ENCODE data around the gene B3GALT5. TPM values are rescaled to one million over a fixed set of nuclear protein-coding genes. Genes with fewer than 3 reads are reported as not detected.

B3GALT5 gene
- total RNA-seq, 4 donors from 2014 or later: under 0.01 TPM; not detected in 3

DNA sequence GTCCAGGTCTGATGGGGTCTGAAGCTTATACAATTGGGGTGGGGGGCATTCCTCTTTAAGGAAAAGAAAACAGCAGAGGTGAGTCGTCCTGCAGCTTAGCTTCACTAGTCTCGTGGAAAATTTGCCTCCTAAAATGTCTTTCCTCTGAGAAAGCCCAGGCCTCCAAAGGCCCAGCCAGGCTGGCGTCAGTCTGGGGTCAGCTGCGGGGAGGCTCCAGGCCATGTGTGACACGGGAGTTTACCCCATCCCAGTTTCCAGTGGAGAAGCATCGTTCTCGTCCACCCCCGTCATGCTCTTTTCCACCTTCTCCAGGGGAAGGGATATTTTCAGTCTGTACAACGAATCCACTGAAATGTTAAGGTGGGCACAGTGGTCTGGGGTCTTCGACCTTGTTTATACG, 42.8 kb downstream of the B3GALT5 start:
- TF ChIP-seq, protein P1, sequence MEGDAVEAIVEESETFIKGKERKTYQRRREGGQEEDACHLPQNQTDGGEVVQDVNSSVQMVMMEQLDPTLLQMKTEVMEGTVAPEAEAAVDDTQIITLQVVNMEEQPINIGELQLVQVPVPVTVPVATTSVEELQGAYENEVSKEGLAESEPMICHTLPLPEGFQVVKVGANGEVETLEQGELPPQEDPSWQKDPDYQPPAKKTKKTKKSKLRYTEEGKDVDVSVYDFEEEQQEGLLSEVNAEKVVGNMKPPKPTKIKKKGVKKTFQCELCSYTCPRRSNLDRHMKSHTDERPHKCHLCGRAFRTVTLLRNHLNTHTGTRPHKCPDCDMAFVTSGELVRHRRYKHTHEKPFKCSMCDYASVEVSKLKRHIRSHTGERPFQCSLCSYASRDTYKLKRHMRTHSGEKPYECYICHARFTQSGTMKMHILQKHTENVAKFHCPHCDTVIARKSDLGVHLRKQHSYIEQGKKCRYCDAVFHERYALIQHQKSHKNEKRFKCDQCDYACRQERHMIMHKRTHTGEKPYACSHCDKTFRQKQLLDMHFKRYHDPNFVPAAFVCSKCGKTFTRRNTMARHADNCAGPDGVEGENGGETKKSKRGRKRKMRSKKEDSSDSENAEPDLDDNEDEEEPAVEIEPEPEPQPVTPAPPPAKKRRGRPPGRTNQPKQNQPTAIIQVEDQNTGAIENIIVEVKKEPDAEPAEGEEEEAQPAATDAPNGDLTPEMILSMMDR (IDR thresholded peaks at IDR 0.05; ENCODE audit: low read depth): no peak

DNA sequence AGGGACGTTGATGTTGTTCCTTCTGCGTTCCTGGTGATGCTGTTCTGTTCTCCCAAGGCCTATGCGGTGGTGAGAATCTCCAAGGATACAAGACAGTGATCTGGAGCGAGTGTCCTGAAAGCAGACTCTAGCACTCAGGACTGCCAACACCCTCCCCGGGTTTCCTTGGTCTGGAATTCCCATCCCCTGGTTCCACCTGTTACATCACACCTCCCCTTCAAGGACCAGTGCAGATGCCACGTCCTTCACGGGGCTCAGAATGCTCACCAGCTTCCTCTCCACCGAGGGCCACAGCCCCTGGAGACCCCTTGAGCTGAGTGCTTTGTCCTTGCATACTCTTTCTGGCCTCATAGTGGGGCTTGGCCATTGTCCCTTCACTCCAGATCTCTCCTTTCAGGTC, 43.5 kb downstream of the B3GALT5 start:
- TF ChIP-seq, protein P1 (IDR thresholded peaks at IDR 0.05; ENCODE audit: low read depth): no peak

DNA sequence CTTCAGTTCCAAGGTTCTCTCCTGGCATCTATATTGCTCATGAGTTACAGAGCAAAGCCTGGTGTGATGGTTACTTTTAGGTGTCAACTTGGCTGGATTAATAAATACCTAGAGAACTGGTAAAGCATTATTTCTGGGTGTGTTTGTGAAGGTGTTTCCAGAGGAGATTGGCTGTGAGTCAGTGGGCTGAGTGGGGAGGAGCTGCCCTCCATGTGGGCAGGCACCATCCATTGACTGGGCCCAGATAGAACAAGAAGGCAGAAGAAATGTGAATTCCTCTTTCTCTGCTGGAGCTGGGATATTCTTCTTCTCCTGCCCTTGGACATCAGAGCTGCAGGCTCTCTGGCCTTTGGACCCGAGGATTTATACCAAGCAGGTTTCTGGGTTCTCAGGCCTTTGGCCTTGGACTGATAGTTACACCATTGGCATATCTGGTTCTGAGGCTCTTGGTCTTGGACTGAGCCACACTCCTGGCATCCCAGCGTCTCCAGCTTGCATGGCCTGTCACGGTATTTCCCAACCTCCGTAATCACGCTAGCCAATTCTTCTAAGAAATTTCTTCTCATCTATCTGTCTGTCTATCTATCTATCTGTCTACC, 44.5 kb downstream of the B3GALT5 start:
- TF ChIP-seq, protein P1 (IDR thresholded peaks at IDR 0.05; ENCODE audit: low read depth): no peak

DNA sequence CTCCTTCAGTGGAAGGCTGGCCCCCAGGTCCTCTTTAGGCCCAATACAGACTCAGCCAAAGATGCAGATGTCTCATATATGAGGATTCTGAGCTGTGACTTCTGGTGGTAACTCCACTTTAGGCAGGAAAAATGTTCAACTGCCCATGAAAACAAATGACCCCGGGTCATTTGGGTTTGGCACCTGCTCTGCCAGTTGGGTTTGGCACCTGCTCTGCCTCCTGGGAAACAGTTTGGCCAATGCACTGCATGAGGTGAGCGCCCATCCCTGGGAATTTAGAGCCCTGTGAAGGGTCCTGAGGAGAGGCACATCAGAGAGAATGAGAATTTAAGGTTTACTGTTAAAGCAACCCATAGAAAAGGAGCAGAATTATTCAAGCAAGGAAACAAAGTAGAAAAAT, 45.3 kb downstream of the B3GALT5 start:
- TF ChIP-seq, protein P1 (IDR thresholded peaks at IDR 0.05; ENCODE audit: low read depth): no peak

DNA sequence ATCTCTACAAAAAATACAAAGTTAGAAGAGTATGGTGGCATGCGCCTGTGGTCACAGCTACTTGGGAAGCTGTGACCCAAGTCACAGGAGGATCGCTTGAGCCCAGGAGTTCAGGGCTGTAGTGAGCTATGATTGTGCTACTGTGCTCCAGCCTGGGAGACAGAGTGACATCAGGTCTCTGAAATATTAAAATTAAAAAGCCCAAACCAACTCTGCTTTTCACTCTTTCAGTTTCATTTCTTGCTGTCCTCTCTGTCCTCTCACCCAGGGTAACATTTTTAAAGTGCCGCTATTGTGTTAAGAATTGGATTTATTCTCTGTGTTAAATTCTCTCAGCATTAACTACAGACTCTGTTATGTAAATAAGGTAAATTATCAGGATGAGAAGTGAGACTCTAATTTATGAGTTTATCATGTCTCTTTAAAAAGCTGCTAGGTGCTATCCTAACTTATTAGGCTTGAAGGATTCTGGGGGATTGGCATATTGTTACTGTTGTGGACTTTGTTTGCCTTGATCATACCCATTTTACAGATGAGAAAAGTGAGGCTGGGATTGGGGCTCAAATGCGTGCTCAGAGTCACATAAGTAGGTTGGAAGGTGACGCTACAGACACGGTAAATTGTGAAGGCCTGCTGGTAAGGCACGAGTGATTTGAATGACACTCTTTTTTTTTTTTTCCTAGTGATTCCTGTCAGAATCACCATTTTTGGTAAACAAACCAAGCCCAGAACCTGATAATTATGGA, 46.5 kb downstream of the B3GALT5 start:
- TF ChIP-seq, protein P1 (IDR thresholded peaks at IDR 0.05; ENCODE audit: low read depth): no peak

DNA sequence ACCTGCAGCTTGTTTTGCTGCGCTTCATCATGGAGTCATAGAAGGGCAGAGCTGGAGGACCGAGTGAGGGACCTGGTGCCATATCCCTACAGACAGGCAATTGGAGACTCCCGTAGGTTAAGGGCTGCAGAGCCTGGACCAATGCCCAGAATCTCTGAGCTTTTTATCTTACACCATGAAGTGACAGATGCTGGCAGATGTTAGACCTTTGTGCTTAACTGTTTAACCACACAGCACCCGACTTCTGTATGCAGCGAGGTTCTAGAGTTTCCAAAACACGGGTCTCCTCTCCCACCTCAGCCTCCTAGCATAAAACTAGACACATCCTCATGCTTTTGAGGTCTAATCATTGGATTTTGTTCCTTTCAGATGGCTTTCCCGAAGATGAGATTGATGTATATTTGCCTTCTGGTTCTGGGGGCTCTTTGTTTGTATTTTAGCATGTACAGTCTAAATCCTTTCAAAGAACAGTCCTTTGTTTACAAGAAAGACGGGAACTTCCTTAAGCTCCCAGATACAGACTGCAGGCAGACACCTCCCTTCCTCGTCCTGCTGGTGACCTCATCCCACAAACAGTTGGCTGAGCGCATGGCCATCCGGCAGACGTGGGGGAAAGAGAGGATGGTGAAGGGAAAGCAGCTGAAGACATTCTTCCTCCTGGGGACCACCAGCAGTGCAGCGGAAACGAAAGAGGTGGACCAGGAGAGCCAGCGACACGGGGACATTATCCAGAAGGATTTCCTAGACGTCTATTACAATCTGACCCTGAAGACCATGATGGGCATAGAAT, 47.6 kb downstream of the B3GALT5 start:
- TF ChIP-seq, protein P1 (IDR thresholded peaks at IDR 0.05; ENCODE audit: low read depth): no peak

DNA sequence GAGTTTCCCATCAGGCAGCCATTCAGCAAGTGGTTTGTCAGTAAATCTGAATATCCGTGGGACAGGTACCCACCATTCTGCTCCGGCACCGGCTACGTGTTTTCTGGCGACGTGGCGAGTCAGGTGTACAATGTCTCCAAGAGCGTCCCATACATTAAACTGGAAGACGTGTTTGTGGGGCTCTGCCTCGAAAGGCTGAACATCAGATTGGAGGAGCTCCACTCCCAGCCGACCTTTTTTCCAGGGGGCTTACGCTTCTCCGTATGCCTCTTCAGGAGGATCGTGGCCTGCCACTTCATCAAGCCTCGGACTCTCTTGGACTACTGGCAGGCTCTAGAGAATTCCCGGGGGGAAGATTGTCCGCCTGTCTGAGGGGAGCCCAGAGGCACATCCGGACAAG, 48.4 kb downstream of the B3GALT5 start:
- TF ChIP-seq, protein P1 (IDR thresholded peaks at IDR 0.05; ENCODE audit: low read depth): no peak
